OCI-LY7 (cell line): ENCODE results near the gene TMEM151A. TPM values are rescaled to one million over a fixed set of nuclear protein-coding genes. Genes with fewer than 3 reads are reported as not detected.

Experiments
- BruUV-seq: library from RNA; stranded (reverse); fragments of 400-500 nt; replicated peaks from 2 replicates; lab custom pipeline; 2021; lab: Mats Ljungman, UMichigan
- CTCF ChIA-PET: fragments of 300-600 bp; sonication (Branson Sonifier 250); formaldehyde crosslinking; loops from one replicate; lab custom pipeline; 2022; ENCODE audit warnings: antibody characterized with exemption; ENCODE audit not compliant: unreplicated experiment; lab: Charles Lee
- POLR2A ChIA-PET: fragments of 300-600 bp; sonication (Branson Sonifier 250); formaldehyde crosslinking; loops from one replicate; lab custom pipeline; 2022; ENCODE audit warnings: antibody characterized with exemption; lab: Charles Lee
- DNase-seq: peaks from one replicate; pipeline ENCODE4 v3.0.0-alpha.2; 2015; ENCODE audit warnings: low spot score
- H2AFZ ChIP-seq: fragments of 200-600 bp; sonication (generic), shearing (Covaris generic); 2 replicates; pipeline ENCODE4 v1.6.1; 2014; ENCODE audit warnings: mild to moderate bottlenecking, antibody characterized with exemption, low read length, moderate library complexity
- H3K27ac ChIP-seq: fragments of 200-600 bp; sonication (generic); 2 replicates; pipeline ENCODE4 v1.5.1; 2014; ENCODE audit warnings: mixed run types, low read depth, mild to moderate bottlenecking, moderate library complexity, low read length, inconsistent platforms; ENCODE audit not compliant: poor library complexity, severe bottlenecking
- H3K36me3 ChIP-seq: fragments of 200-600 bp; sonication (generic); 2 replicates; pipeline ENCODE4 v1.6.1; 2014; ENCODE audit warnings: mild to moderate bottlenecking, antibody characterized with exemption, low read length, moderate library complexity, mixed read lengths; ENCODE audit not compliant: insufficient read depth
- H3K4me1 ChIP-seq: fragments of 200-600 bp; sonication (generic); 2 replicates; pipeline ENCODE4 v1.5.1; 2014; ENCODE audit warnings: mild to moderate bottlenecking, low read length; ENCODE audit not compliant: insufficient read depth, poor library complexity, severe bottlenecking
- H3K4me2 ChIP-seq: fragments of 200-600 bp; sonication (generic); 2 replicates; pipeline ENCODE4 v1.6.1; 2014; ENCODE audit warnings: mild to moderate bottlenecking, low read length
- H3K4me3 ChIP-seq: fragments of 200-600 bp; sonication (generic); 2 replicates; pipeline ENCODE4 v1.5.1; 2014; ENCODE audit warnings: mild to moderate bottlenecking, low read depth, low read length; ENCODE audit not compliant: poor library complexity, severe bottlenecking
- H3K79me2 ChIP-seq: fragments of 200-600 bp; sonication (generic); 2 replicates; pipeline ENCODE4 v1.6.1; 2016; ENCODE audit warnings: low read depth, mild to moderate bottlenecking, low read length, moderate library complexity, mixed read lengths; ENCODE audit not compliant: insufficient read depth
- H3K9me2 ChIP-seq: fragments of 200-600 bp; sonication (generic); 2 replicates; pipeline ENCODE4 v1.6.1; 2016; ENCODE audit warnings: mild to moderate bottlenecking, low read length, mixed read lengths; ENCODE audit not compliant: insufficient read depth
- H3K9me3 ChIP-seq: fragments of 200-600 bp; sonication (generic); 2 replicates; pipeline ENCODE4 v1.6.1; 2014; ENCODE audit warnings: mild to moderate bottlenecking, mixed run types, low read length, mixed read lengths
- H4K20me1 ChIP-seq: fragments of 200-600 bp; sonication (generic); 2 replicates; pipeline ENCODE4 v1.6.1; 2014; ENCODE audit warnings: mild to moderate bottlenecking, antibody characterized with exemption, low read length, moderate library complexity, mixed read lengths; ENCODE audit not compliant: insufficient read depth
- EZH2phosphoT487 ChIP-seq: fragments of 200-600 bp; sonication (generic); IDR thresholded peaks from 2 replicates; pipeline ENCODE4 v1.6.1; 2018; ENCODE audit warnings: low read depth, borderline replicate concordance, mild to moderate bottlenecking, mixed run types, antibody characterized with exemption, low read length, moderate library complexity, mixed read lengths
- intact Hi-C: fragments of 100-400 bp; cut with micrococcal nuclease; formaldehyde crosslinking; loops from one replicate; pipeline ENCODE4 v1.10.0; 2022; ENCODE audit not compliant: unreplicated experiment
- total RNA-seq, 2 experiments: library from RNA; depleted of rRNA in 1 of 2; stranded (reverse); fragments of >200 nt in 1 of 2; shearing (Covaris generic) in 1 of 2; gene quantifications; 2 replicates each; pipeline ENCODE4 v1.2.3, GENCODE V29; 2014 to 2022
- TF ChIP-seq, protein P1 (sequence below): fragments of 200-600 bp; sonication (generic); conservative IDR thresholded peaks from 2 replicates; pipeline ENCODE4 v1.5.1; 2014; ENCODE audit warnings: mild to moderate bottlenecking, antibody characterized with exemption, low read length, moderate library complexity, mixed read lengths

TMEM151A gene
- total RNA-seq, 2 experiments from 2014 or later, result not detected

DNA sequence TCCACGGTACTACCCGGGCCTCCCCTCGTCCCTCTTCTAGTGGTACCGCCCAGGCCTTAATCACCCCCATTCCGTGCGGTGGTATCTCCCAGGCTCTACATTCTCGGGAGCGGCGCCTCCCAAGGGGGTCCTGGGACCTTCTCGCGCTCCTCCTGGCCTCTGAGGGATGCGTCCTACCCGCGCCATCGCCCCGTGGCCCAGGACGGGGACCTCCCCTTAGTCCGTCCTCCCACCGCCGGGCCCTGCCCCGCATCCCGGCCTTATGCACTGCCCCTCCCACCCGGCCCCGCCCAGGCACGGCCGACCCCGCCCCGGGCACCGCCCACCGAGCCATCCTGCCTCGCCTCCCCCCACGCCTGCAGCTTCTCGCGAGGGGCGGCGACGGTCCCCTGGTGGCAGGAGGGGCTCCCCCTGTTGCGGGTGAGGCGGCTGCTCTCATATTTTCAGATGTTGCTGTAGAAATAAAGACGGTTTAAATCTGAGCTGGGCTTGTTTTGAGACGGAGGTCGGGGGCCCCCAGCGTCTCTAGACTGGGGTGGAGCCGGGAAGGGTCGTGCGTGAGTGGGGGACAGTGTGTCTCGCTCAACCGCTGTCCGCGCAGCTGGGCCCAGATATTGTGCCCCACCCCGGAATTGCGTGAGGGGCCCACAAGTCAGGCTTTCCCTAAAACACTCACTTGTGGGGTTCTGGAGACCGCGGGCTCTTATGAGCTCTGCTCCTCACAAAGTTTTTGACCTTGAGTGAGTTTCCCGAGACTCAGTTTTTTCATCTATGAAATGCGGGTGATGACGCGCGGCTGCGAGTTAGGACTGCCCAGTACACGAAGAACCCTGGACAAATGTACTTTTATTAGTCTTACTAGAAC, 24.1 kb upstream of the TMEM151A start:
- Histone ChIP-seq H3K36me3 (peaks cover 71% of the 10 kb centered on the region), H3K79me2 (peaks cover 24% of the 10 kb centered on the region), H3K9me3 (no peaks in the 10 kb centered on the region), H3K27ac (peak overlapping the region; percentile 84), H2AFZ (peak overlapping the region; percentile 72; the same call in 1 of the 2 replicates), H3K4me1 (peaks cover 24% of the 10 kb centered on the region), H4K20me1 (no peaks in the 10 kb centered on the region), H3K4me3 (peak overlapping the region; percentile 100), H3K9me2 (no peaks in the 10 kb centered on the region), H3K4me2 (peak overlapping the region; percentile 96)
- TF ChIP-seq, protein P1, sequence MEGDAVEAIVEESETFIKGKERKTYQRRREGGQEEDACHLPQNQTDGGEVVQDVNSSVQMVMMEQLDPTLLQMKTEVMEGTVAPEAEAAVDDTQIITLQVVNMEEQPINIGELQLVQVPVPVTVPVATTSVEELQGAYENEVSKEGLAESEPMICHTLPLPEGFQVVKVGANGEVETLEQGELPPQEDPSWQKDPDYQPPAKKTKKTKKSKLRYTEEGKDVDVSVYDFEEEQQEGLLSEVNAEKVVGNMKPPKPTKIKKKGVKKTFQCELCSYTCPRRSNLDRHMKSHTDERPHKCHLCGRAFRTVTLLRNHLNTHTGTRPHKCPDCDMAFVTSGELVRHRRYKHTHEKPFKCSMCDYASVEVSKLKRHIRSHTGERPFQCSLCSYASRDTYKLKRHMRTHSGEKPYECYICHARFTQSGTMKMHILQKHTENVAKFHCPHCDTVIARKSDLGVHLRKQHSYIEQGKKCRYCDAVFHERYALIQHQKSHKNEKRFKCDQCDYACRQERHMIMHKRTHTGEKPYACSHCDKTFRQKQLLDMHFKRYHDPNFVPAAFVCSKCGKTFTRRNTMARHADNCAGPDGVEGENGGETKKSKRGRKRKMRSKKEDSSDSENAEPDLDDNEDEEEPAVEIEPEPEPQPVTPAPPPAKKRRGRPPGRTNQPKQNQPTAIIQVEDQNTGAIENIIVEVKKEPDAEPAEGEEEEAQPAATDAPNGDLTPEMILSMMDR, result peak; percentile 33; the same call in 1 of the 2 replicates
- TF ChIP-seq EZH2phosphoT487, result no peak
- CTCF ChIA-PET, result interaction anchor here (0.6 kb wide), 1 partner anchor 22 kb away, joined by 3 read pairs; the partner anchor contains the start of gene YIF1A
- BruUV-seq, result no TSS peak
- DNase-seq, result peak; percentile 87
- intact Hi-C loops, result loop anchor here (5.0 kb wide), 2 partner anchors 265 to 410 kb away; partner anchors contain the start of genes BANF1, CFL1 and EIF1AD
- POLR2A ChIA-PET, result interaction anchor here (0.6 to 1.1 kb wide), 2 partner anchors 44 to 749 kb away, joined by 3 to 4 read pairs; no protein-coding TSS in a partner anchor

DNA sequence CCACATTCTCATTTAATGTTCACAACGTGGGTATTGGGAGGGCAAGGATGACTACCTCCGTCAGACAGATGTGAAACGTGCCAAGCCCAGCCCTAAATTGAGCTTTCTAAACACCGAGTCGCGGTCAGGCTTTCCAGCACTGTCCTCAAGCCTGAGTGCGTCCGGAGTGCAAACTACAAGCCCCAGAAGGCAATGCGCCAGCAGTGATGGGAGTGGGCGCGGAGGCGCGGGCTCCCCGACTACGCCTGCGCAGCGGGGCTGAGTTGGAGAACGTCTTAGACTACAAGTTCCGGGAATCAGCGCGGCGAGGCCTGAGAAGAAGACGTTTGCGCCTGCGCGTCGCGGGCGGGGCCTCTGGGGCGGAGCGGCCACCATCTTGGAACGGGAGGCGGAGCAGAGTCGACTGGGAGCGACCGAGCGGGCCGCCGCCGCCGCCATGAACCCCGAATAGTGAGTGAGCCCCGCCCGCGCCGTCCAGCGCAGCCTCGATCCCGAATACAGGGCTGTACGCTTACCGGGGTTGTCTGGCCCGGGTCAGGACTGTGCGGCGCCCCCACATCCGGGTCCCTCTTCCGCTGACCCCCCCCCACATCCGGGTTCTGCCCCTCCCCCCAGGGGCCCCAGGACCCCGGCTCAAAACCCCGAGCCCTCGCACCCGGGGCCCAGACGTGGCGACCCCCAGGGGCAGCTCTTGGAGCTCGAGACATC, 23.3 kb upstream of the TMEM151A start, which contains the start of gene RAB1B:
Gene RAB1B (plus strand): TSS at position 396 of the 708 bp plus-strand sequence. CDS start 41 bp downstream, at position 437.
- no peaks in the 10 kb centered on the region for H4K20me1 ChIP-seq
- peak within 1 kb of the TSS; percentile 99 for H3K4me2 ChIP-seq
- peak within 1 kb of the TSS; percentile 84 for H3K27ac ChIP-seq
- ChIA-PET CTCF (interaction anchor here (0.6 kb wide), 1 partner anchor 21 kb away, joined by 3 read pairs; the partner anchor contains the start of gene YIF1A), POLR2A (interaction anchor here (1.1 kb wide), 1 partner anchor 43 kb away, joined by 3 read pairs; no protein-coding TSS in a partner anchor)
- no peaks in the 10 kb centered on the region for H3K9me3 ChIP-seq
- peak within 1 kb of the TSS; percentile 100 for H3K4me3 ChIP-seq
- peaks cover 71% of the 10 kb centered on the region for H3K36me3 ChIP-seq
- TF ChIP-seq, protein P1, result no peak
- no peak for TF ChIP-seq EZH2phosphoT487
- intact Hi-C loops, result loop anchor here (5.0 kb wide), 2 partner anchors 266 to 411 kb away; partner anchors contain the start of genes BANF1, CFL1 and EIF1AD
- BruUV-seq, result no TSS peak
- H2AFZ ChIP-seq, result peak within 1 kb of the TSS; percentile 72; the same call in 1 of the 2 replicates
- DNase-seq, result peak; percentile 100
- peaks cover 24% of the 10 kb centered on the region for H3K79me2 ChIP-seq
- H3K4me1 ChIP-seq, result peaks cover 24% of the 10 kb centered on the region
- H3K9me2 ChIP-seq, result no peaks in the 10 kb centered on the region
